ENCODE measurements around the gene ZNF883. TPM values are rescaled to one million over a fixed set of nuclear protein-coding genes. Genes with fewer than 3 reads are reported as not detected.

ZNF883 gene
- total RNA-seq, 2 experiments from 2014 or later: 0.35 to 0.42 TPM

DNA sequence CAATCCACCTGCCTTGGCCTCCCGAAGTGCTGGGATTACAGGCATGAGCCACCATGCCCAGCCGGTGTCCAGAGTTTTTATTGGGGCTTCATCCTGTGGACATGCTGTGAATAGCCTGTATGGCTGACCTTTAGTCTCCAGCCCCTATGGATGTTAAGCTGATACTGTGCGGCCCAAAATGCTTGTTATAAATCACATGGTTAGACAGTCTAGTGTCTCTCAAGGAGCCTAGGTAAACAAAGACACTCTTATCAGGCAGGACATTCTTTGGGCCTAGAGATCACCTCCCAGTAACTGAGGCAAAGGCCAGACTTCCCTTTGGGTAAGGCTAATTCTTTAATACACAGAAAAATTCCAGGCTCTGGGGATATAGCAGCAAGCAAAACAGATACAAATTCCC, 99.4 kb downstream of the ZNF883 start:
- no peak for DNase-seq
- no peaks in the 10 kb centered on the region for H3K36me3 Mint-ChIP-seq (ENCODE audit: low read depth)
- no peaks in the 10 kb centered on the region for H3K4me1 Mint-ChIP-seq
- ChIA-PET CTCF (interaction anchor here (2.9 kb wide), 1 partner anchor 9 kb away, joined by 8 read pairs; no protein-coding TSS in a partner anchor), POLR2A (no interaction called here)
- no peaks in the 10 kb centered on the region for H3K9me3 Mint-ChIP-seq
- H3K27ac Mint-ChIP-seq: no peak overlapping the region
- H3K27me3 Mint-ChIP-seq: peaks cover 13% of the 10 kb centered on the region
- no peak overlapping the region for H3K4me3 Mint-ChIP-seq

DNA sequence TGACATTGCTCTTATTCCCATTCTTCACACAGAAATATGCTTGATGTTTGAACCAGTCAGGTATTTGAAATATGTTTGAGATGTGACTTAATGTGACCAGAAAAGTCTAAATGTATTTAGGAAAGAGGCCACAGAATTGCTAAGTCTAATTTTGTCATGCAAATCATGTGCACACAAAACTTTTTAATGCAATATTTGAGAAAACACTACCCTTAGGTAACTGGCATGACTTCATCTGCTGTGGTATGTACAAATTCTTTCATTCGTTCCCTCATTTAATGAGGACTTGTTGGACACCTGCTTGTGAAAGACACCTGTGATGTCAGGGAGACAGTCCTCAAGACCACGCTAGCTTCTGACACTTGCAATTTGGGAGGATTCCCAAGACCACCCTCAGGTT, 100.3 kb downstream of the ZNF883 start:
- H3K27me3 Mint-ChIP-seq: peaks cover 10% of the 10 kb centered on the region
- H3K9me3 Mint-ChIP-seq: no peaks in the 10 kb centered on the region
- CTCF ChIA-PET: interaction anchor here (2.9 kb wide), 1 partner anchor 8 kb away, joined by 8 read pairs; no protein-coding TSS in a partner anchor
- POLR2A ChIA-PET: no interaction called here
- H3K36me3 Mint-ChIP-seq (ENCODE audit: low read depth): no peaks in the 10 kb centered on the region
- no peak for DNase-seq
- no peak overlapping the region for H3K27ac Mint-ChIP-seq
- no peaks in the 10 kb centered on the region for H3K4me1 Mint-ChIP-seq
- H3K4me3 Mint-ChIP-seq: no peak overlapping the region

Other genes starting within 250 kb of the ZNF883 start
- not detected for gene SLC46A2, start 121.3 kb downstream of the ZNF883 start, total RNA-seq
- under 1 TPM; 0.45 to 0.52 TPM for gene ZFP37, start 44.5 kb upstream of the ZNF883 start, total RNA-seq
- gene SLC31A2, start 138.8 kb upstream of the ZNF883 start, total RNA-seq: 1 to 10 TPM; 2.5 to 3.0 TPM
- gene FKBP15, start 209.1 kb upstream of the ZNF883 start, total RNA-seq: 10 to 100 TPM; 33.6 to 39.3 TPM
- gene SLC31A1, start 209.4 kb upstream of the ZNF883 start, total RNA-seq: 10 to 100 TPM in 1 of 2 experiments, 1 to 10 TPM in 1; 9.2 to 10.4 TPM